Left cardiac atrium (tissue), 4 donors: ENCODE data around the gene SBNO1. TPM values are rescaled to one million over a fixed set of nuclear protein-coding genes. Genes with fewer than 3 reads are reported as not detected.
"Not testable (repeated sequence)": the region's sequence is repeated elsewhere in the genome, so short reads cannot be mapped to it uniquely, and the experiment has no call there.

ENCODE experiments used
- ATAC-seq, 2 donors: fragments of 200-7000 bp; cut with Tn5 transposase; one replicate each; pipeline ENCODE4 v1.9.1; 2020; ENCODE audit warnings: mild to moderate bottlenecking in 2 of 2, moderate library complexity in 2 of 2
- DNase-seq: peaks from one replicate; pipeline ENCODE4 v3.0.0-alpha.2; 2020
- intact Hi-C, 2 donors: fragments of 100-400 bp; cut with DNase I; formaldehyde crosslinking; loops; one replicate each; pipeline versions ENCODE4 v1.14.1 to v1.15.1; 2022 to 2023
- total RNA-seq, 2 donors: library from RNA; stranded (reverse); fragmentation: NEBNext Ultra II Directional; extraction: Animal tissue kit (Norgen Biotek cat#: 25700); gene quantifications; one replicate each; pipeline ENCODE4 v1.2.1, GENCODE V29; 2021
- donor health status: DM: no; HTN: yes; CAD: no.
- donor health status: DM: no; HTN: yes; CAD: no; lungs with severe emphysema.
- donor health status: DM: yes; HTN: yes; CAD: no.
- donor health status: Dilated cardiomyopathy.

Gene SBNO1
- total RNA-seq, 2 donors from 2014 or later: 25.9 to 26.1 TPM

DNA sequence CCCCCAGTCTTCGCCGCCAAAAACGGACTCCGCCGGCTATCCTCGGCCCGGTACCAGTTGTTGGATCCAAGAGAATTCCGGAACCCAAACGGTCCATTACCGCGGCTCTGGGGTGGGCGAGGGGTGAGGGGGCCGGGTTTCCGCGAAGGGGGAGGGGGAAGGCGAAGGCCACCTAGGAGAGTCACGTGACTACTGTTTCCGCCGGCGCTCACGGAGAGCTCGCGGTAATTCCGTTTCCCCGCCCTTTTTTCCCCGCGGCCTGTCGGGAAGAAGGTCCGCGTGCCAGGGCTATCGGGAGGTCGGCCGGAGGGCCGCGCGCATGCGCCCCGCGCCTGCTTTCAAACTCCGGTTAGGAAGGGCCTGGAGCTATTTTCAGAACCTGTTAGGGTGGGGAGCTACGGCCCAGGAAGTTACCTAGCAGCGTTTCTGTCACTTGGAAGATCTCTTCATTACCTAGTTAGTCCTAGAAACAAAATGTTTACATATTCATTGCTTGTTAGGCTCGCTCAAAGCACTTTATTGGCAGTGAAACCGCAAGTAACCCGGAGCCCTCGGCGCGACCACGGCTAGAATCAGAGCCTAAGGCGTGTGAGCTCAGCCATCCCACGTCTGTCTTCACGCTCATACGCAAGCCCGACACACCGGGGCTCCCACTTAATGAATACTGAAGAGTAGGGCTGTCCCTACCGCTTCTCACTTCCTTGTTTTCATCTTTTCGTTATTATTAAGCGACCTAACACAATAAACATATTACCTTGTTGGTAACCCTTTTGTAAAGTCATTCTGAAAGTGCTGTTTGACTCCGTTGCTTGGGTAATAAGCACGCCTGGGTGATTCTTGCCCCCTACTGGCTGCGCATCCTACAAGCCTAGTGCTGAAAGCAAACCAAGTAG is 624 bp upstream of the SBNO1 start:
- peak; percentile 94 for ATAC-seq
- intact Hi-C loops: no loop called here
- peak; percentile 98 for DNase-seq

DNA sequence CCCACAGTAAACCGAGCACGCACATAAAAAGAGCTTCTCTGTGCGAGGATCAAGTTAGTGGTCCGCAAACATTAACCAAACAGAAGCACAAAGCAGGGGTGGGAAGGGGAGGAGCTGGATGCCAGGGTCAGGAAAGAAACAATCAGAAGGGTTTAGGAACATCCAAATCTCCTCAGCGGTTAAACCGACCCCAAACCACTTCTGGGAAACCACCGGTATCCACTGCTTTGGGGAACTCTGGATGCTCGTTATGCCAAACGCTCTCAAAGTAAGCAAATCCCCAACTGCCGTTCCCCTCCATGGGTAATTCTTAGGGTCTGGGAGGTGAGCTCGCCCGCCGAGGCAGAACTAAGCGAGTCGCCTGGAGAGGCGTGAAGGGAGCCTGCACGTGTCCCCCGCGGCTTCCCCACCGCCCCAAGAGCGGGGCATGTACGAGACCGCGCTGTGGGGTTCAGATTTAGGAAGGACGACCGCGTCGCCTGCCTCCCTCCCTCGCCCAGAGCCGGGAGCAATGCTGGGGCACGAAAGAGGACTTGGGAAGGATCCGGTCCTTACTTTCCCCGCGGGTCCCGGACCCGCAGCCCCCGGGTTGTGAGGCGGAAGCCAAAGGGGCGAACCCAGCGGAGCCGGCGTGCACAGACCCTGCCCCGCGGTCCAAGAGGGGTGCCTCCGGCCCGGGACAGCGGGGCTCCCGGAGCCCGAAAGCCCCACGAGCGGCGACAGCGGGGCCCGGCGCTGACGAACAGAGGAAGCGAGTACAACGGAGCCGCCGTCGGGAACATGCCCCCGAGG is 711 bp downstream of the SBNO1 start:
- ATAC-seq (peak in 1 of 2 donors; percentile 2), DNase-seq (peak; percentile 37)
- intact Hi-C loops: no loop called here

DNA sequence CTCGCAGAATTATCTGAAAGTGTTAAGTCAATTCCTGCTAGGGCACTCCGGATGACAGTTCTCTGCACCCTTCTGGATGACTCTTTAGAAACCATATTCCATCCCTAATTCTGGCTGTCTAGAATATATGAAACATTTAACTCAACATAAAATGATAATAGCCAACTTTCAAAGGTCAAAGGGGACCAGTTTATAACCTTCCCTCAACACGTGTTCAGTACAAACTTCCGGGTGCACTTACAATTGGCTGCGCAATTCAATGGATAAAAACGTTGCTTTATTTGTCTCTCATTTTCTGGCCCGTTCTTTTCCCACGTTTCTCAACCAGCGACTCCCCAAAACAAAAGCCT is 1.3 kb downstream of the SBNO1 start:
- DNase-seq (no peak), ATAC-seq (no peak)
- intact Hi-C loops: no loop called here

DNA sequence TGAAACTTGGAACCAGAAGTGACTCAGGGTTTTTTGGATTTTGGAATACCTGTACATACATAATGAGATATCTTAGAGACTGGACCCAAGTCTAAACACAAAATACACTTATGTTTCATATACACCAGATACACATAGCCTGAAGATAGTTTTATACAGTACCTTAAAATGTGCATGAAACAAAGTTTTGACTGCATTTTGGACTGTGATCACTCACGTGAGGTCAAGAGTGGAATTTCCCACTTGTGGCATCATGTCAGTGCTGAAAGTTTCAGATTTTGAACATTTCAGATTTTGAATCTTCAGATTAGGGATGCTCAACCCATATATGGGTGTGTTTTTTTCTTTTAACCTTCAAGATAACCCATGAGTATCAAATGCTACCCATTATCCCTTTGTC is 6.6 kb downstream of the SBNO1 start:
- DNase-seq: no peak
- ATAC-seq: no peak
- intact Hi-C loops: loop anchor here in 1 of 2 donors (5.0 kb wide), 1 partner anchor 34 kb away; no protein-coding TSS in a partner anchor

DNA sequence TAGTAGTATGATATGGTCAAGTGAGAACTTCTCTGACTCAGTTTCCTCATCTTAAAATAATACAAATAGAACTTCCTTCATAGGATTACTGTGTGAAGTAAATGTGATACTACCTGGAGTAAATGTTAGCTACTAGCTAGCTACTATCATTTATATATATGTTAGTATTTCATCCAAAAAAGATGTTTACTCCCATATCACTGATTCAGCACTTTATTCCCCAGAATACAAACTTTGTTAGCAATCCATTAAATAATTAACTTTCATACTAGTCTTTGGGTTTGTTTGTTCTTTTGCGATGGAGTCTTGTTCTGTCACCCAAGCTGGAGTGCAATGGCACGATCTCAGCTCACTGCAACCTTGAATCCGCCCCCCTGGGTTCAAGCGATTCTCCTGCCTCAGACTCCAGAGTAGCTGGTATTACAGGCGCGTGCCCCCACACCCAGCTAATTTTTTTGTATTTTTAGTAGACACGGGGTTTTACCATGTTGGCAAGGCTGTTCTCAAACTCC is 8.4 kb downstream of the SBNO1 start:
- ATAC-seq (no peak), DNase-seq (no peak)
- intact Hi-C loops: loop anchor here in 1 of 2 donors (5.0 kb wide), 1 partner anchor 36 kb away; no protein-coding TSS in a partner anchor

DNA sequence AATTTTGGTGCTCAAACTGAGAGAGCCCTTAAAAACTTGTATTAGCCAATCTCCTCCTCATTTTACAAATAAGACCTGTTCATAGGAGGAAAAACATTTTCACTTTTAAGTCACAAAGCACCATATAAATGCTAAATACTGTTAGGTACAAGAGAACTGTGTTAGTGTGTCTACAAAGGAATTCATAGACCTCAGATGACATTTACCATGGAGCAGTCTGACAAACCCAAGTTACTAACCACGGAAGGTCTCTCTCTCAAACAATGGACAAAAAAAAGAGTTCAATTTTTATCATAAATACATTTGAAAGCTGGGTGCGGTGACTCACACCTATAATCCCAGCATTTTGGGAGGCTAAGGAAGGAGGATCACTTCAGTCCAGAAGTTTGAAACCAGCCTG is 10.0 kb downstream of the SBNO1 start:
- DNase-seq (no peak), ATAC-seq (no peak)
- intact Hi-C loops: no loop called here

DNA sequence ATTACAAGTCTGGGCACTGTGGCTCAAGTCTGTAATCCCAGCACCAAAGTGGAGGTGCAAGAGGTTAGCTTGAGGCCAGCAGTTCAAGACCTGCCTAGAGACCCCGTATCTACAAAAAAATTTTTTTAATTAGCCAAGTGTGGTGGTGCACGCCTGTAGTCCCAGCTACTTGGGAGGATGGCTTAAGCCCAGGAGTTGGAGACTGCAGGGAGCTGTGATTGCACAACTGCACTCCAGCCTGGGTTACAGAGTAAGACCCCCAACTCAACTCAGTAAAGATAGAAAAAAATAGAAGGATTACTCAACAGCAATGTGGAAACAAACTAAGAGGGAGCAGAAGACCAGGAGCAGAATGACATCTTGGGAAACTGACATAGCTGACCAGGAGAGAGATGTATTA is 13.3 kb downstream of the SBNO1 start:
- intact Hi-C loops: no loop called here
- DNase-seq (no peak), ATAC-seq (no peak)

DNA sequence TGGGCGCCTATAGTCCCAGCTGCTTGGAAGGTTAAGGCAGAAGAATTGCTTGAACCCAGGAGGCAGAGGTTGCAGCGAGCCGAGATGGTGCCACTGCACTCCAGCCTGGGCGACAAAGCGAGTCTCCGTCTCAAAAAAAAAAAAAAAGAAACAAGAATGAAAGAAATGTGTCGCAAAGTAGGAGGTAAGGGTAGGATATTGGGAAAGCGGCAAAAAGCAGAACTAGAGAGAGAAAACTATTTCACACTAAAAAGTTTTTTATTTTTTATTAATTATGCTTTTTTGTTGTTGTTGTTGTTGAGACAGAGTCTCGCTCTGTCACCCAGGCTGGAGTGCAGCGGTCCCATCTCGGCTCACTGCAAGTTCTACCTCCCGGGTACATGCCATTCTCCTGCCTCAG is 17.7 kb downstream of the SBNO1 start:
- DNase-seq (no peak), ATAC-seq (no peak)
- intact Hi-C loops: no loop called here

DNA sequence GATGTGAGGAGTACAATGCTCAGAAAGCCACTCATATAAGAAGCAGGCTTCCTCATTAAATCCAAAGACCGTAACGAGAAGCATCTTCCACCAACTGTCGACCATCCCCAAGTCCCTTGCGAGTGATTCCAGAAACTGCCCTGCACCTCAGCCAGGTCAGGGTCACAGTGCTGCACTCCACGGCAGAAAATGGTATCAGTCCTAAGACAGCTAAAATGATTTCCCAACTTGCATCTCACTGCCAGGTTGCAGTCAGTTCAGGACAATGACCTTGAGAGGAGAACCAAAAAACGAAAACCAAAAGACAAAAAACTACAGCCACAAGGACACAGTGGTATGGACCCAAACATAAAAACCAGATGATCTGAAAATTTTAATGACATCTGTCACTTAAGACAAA is 20.6 kb downstream of the SBNO1 start:
- intact Hi-C loops: no loop called here
- no peak for ATAC-seq
- no peak for DNase-seq

DNA sequence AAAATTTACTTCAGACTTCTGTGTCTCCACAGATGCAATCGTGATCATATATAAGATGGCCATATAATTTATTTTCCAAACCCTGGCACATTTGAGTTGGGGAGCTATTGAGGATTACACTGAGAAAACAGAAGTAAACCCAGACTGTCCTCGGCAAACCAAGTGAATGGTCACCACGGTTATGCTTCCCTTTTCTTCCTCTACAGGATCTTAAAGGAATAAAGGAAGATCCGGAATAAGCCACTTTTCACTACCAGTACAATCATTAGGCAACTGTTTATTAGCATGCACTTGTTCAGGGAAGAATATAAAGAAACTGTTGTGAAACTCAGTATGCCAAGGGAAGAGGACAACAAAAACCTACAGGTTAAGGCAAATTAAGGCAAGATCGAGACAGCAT is 27.6 kb downstream of the SBNO1 start:
- intact Hi-C loops: no loop called here
- no peak for DNase-seq
- ATAC-seq: no peak

DNA sequence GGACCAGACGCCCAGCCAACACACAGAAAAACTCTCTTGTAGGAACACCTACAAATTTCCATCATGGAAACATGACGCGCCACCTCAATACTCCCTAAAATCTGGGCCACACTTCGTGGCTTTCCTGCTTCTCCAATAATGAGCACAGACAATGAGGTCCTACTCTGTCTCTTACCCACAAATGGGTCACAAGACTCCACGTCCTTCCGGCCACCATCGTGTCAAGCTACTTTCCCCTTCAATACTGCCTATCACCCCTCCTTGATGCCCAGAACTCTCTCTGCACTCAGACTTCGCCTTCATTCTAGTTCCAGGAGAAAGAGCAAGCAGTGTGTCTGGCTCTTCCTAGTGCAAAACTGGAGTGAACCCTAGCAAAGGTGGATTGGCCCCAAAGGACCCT is 28.1 kb downstream of the SBNO1 start:
- ATAC-seq (no peak), DNase-seq (no peak)
- intact Hi-C loops: no loop called here

DNA sequence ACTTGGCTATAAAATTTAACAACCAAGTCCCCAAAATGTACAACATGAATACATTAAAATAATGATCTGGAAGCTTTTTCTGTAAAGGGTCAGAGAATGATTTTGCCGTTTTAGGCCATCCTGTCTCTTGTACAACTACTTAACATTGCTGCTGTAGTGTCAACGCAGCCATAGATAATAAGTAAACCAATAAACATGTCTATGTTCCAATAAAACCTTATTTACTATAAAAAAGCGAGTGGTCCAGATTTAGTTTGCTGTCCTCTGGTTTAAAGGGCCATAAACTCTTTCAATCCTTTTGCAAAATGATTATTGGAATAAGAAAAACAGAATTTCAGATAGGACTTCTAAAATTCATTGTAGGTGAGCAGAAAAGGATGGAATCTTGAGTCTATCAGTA is 29.2 kb downstream of the SBNO1 start:
- ATAC-seq (no peak), DNase-seq (no peak)
- intact Hi-C loops: no loop called here

DNA sequence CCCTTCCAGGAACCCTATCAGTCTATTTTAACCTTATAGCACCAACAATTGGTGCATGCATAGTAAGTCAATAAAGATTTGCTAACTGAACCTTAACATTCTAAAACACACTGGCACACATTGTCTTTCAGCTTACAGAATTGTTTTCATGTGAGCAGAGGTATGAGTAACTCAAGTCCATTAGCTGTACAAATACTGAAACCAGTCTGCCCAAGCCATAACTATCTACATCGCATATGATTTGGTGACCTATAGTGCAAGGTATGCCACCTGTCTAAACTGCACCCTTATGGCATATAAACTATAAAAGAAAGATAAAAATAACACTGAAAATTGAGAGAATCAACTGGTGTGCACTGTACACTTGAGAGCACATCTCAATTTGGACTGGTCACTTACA is 34.8 kb downstream of the SBNO1 start:
- intact Hi-C loops: no loop called here
- no peak for DNase-seq
- no peak for ATAC-seq

DNA sequence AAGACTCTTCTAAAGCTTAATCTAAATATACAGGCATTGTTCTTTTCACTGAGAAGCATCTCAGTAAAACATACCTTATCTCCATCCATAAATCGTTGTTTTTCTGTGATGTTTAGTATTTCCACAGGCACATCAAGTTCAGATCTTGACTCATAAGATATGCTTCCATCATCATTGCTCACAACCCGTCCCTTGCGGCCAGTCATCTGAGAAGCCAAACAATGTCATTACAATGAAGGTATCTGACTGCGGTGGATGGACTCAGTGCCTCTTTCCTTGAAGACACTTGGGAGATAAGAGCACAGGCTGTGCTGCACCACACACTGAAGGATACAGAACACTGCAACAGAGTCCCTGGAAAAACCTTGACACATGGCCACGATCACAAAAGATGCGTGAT is 44.8 kb downstream of the SBNO1 start:
- intact Hi-C loops: no loop called here
- DNase-seq (no peak), ATAC-seq (no peak)

DNA sequence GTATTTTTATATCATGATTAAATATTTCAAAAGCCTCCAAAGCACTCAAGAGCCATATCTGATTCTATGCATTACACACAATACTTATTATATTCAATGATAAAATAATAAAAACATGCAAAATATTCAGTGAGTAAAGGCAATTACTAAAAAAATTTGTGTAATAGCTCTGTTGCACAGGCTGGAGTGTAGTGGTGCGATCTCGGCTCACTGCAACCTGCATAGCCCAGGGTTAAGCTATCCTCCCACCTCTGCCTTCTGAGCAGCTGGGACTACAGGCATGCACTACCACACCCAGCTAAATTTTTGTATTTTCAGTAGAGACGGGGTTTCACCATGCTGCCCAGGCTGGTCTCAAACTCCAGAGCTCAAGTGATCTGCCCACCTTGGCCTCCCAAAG is 45.4 kb downstream of the SBNO1 start:
- DNase-seq (no peak), ATAC-seq (no peak)
- intact Hi-C loops: no loop called here

DNA sequence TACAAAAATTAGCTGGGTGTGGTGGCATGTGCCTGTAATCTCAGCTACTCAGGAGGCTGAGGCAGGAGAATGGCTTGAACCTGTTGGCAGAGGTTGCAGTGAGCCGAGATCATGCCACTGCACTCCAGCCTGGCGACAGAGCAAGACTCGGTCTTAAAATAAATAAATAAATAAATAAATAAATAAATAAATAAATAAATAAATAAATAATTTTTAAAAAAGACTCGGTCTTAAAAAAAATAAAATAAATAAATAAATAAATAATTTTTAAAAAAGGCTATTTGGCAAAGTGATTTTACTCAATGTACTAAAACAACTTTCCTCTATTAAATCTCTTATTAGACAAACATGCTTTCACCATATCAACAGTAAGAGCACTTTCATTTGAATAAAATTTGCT is 51.6 kb downstream of the SBNO1 start:
- intact Hi-C loops, ATAC-seq, DNase-seq: not testable (repeated sequence)

DNA sequence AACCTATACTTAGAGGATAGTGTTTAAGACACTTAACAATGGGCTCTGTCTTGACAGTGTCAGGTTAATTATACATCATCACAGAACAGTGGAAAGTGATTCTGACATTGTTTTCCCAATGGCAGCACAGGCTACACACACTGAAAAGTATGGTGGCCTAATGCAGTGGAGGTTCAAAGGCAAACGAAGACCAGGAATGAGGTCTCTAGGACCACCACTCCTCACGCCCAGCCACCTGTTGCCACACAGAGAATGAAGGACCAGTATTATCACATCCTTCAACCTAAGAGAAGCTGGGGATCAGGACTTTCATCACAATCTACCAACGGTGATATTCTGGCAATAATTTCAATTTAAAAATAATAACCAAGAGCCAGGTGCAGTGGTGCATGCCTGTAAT is 58.4 kb downstream of the SBNO1 start:
- ATAC-seq (no peak), DNase-seq (no peak)

DNA sequence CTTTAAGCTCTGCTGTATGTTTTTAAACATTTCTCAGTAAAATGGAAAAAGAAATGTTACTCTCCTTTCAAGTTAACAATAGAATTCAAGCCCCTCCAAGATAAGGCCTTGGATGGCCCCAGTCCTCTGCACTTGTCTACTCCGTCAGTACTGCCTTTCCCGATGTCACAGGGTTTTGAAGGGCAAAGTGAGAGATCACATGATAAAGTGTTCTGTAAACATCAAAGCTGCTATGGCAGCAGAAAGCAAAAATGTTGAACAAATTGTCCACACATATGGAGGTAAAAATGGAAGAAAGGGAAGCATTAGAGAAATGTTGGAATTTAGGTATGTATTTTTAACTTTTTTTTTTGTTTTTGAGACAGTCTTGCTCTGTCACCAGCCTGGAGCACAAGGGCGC is 59.5 kb downstream of the SBNO1 start:
- no peak for DNase-seq

More for the DNA sequence above, 58.4 kb downstream of the SBNO1 start:
- intact Hi-C loops: no loop called here

DNA sequence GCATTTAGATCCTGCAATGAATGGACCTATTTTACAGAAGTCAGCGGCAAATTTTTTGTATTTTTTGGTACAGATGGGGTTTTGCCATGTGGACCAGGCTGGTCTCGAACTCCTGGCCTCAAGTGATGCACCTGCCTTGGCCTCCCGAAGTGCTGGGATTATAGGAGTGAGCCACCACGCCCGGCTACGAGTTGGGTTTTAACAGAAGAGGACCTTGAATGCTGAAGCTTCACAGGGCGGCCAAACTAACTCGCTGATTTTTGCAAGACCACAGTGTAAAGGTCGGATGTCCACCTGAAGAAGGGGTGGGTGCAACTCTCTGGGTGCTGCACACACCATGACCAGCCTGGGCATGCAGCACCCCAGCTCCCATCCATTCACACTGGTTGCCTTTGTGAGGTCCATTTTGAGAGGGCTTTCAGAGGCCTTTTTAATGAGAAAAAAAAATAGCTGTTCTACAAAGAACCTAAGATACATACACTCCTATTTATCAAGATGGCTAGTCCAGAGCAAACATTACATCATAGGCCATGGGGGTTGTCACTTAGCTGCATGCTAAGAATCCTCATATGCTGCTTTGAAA is 71.4 kb downstream of the SBNO1 start:
- intact Hi-C loops: no loop called here
- DNase-seq (no peak), ATAC-seq (no peak)

More for the DNA sequence above, 59.5 kb downstream of the SBNO1 start:
- intact Hi-C loops: no loop called here
- no peak for ATAC-seq

DNA sequence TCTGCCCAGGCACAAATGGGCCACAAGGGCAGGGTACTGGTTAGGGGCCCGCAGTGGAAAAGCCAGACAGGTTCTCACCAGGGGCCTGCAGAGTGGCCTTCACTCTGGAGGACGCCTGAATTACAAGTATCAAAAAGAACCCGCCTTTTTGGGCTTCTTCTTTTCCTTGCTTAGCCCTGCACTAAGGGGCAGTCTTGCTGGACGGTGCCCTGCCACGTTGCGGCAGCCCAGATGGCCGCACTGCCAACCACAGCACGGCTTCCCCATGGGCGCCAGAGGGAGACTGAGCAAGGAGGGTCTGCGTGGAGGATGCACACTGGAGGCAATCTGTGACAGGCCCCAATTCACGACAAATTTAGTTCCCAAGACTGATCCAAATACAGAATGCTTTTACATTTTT is 74.7 kb downstream of the SBNO1 start:
- ATAC-seq (no peak), DNase-seq (no peak)
- intact Hi-C loops: no loop called here
